CD14-positive monocyte (primary cell): ENCODE results near the gene FOXJ2. TPM values are rescaled to one million over a fixed set of nuclear protein-coding genes. Genes with fewer than 3 reads are reported as not detected.
A peak's percentile ranks its signal among the peaks of the same experiment; 100 is the strongest.

Experiments used
- DNase-seq, 3 donors: peaks; one replicate each; pipeline ENCODE4 v3.0.0-alpha.2; 2011 to 2022
- H2AFZ ChIP-seq: 2 replicates; pipeline ENCODE4 v1.6.0; 2012; ENCODE audit warnings: mild to moderate bottlenecking, low read depth, low read length, inconsistent platforms; ENCODE audit not compliant: insufficient read depth, poor library complexity, severe bottlenecking
- H3K27ac ChIP-seq, 2 donors: 1 replicate in 1 of 2; 2 replicates in 1 of 2; pipeline ENCODE4 v1.5.1; 2012 to 2013; ENCODE audit warnings: low read length in 2 of 2, control low read depth in 1 of 2, inconsistent platforms in 1 of 2, low read depth in 1 of 2, mild to moderate bottlenecking in 1 of 2
- H3K27me3 ChIP-seq, 2 donors: one replicate each; pipeline versions ENCODE4 v1.6.0 to v1.6.1; 2011 to 2013; ENCODE audit warnings: low read length in 2 of 2; ENCODE audit not compliant: control insufficient read depth in 2 of 2, insufficient read depth in 2 of 2
- H3K36me3 ChIP-seq, 2 donors: replicated peaks in 1 of 2; 1 replicate in 1 of 2; 2 replicates in 1 of 2; pipeline versions ENCODE4 v1.5.1 to v1.6.1; 2012 to 2013; ENCODE audit warnings: low read length in 2 of 2, control low read depth in 1 of 2, inconsistent platforms in 1 of 2, mild to moderate bottlenecking in 1 of 2; ENCODE audit not compliant: insufficient read depth in 2 of 2, control insufficient read depth in 1 of 2
- H3K4me1 ChIP-seq, 2 donors: 1 replicate in 1 of 2; 2 replicates in 1 of 2; pipeline versions ENCODE4 v1.5.1 to v1.6.1; 2012 to 2013; ENCODE audit warnings: low read length in 2 of 2, control low read depth in 1 of 2, inconsistent platforms in 1 of 2, mild to moderate bottlenecking in 1 of 2, moderate library complexity in 1 of 2; ENCODE audit not compliant: insufficient read depth in 2 of 2, control insufficient read depth in 1 of 2
- H3K4me2 ChIP-seq: replicated peaks from 2 replicates; pipeline ENCODE3; 2012; ENCODE audit warnings: low read length, moderate library complexity, mild to moderate bottlenecking; ENCODE audit not compliant: poor library complexity, severe bottlenecking; ENCODE audit errors: extremely low read depth
- H3K4me3 ChIP-seq, 3 experiments: fragments of 200-600 bp in 1 of 3; sonication (generic) in 1 of 3; replicated peaks in 1 of 3; 1 replicate in 2 of 3; 2 replicates in 1 of 3; pipeline ENCODE4 v1.5.1; 2011 to 2013; ENCODE audit warnings: low read length in 3 of 3, mild to moderate bottlenecking in 3 of 3, control low read depth in 2 of 3, low read depth in 2 of 3, inconsistent platforms in 1 of 3, moderate library complexity in 1 of 3
- H3K79me2 ChIP-seq: 2 replicates; pipeline ENCODE4 v1.6.0; 2012; ENCODE audit warnings: mild to moderate bottlenecking, control low read depth, inconsistent platforms, low read length, moderate library complexity; ENCODE audit not compliant: insufficient read depth
- H3K9ac ChIP-seq: 2 replicates; pipeline ENCODE4 v1.6.0; 2017; ENCODE audit warnings: low read length, mild to moderate bottlenecking; ENCODE audit not compliant: insufficient read depth, poor library complexity, severe bottlenecking
- H3K9me3 ChIP-seq, 2 donors: replicated peaks in 1 of 2; 1 replicate in 1 of 2; 2 replicates in 1 of 2; pipeline versions ENCODE4 v1.5.1 to v1.6.1; 2012 to 2013; ENCODE audit warnings: low read length in 2 of 2, control low read depth in 1 of 2; ENCODE audit not compliant: control insufficient read depth in 1 of 2, insufficient read depth in 1 of 2
- H4K20me1 ChIP-seq: 2 replicates; pipeline ENCODE4 v1.6.0; 2012; ENCODE audit warnings: mild to moderate bottlenecking, low read length, control low read depth, moderate library complexity; ENCODE audit not compliant: insufficient read depth
- H3K27ac Mint-ChIP-seq, 7 donors: one replicate each; pipeline ENCODE4 v1.8.0; 2020; ENCODE audit warnings: mild to moderate bottlenecking in 7 of 7, mixed read lengths in 7 of 7, moderate library complexity in 6 of 7, inconsistent platforms in 2 of 7
- H3K27me3 Mint-ChIP-seq, 3 donors: one replicate each; pipeline ENCODE4 v1.8.0; 2021 to 2022; ENCODE audit warnings: low read depth in 3 of 3, mild to moderate bottlenecking in 3 of 3, mixed read lengths in 3 of 3, moderate library complexity in 3 of 3, inconsistent platforms in 1 of 3
- H3K36me3 Mint-ChIP-seq, 2 donors: one replicate each; pipeline ENCODE4 v1.8.0; 2020; ENCODE audit warnings: mixed read lengths in 2 of 2, inconsistent platforms in 1 of 2, mild to moderate bottlenecking in 1 of 2
- H3K4me1 Mint-ChIP-seq: one replicate; pipeline ENCODE4 v1.8.0; 2020; ENCODE audit warnings: mild to moderate bottlenecking, mixed read lengths
- H3K4me3 Mint-ChIP-seq, 2 donors: one replicate each; pipeline ENCODE4 v1.8.0; 2020; ENCODE audit warnings: mild to moderate bottlenecking in 2 of 2, mixed read lengths in 2 of 2, moderate library complexity in 1 of 2
- H3K9me3 Mint-ChIP-seq, 7 donors: one replicate each; pipeline ENCODE4 v1.8.0; 2020 to 2022; ENCODE audit warnings: mixed read lengths in 7 of 7, mild to moderate bottlenecking in 6 of 7, moderate library complexity in 6 of 7, inconsistent platforms in 2 of 7
- CTCF ChIP-seq: fragments of 200-600 bp; IDR thresholded peaks from one replicate; pipeline ENCODE4 v1.8.0; 2022; ENCODE audit warnings: antibody characterized with exemption, mild to moderate bottlenecking
- WGBS: methylation state at CpG from one replicate; pipeline ENCODE4 v1.1.5; 2013; ENCODE audit warnings: missing lambda C conversion rate; ENCODE audit not compliant: insufficient coverage; 5-methylcytosine and 5-hydroxymethylcytosine counted together
- intact Hi-C, 2 donors: fragments of 100-400 bp; cut with micrococcal nuclease; formaldehyde crosslinking; loops; one replicate each; pipeline versions ENCODE4 v1.15.0 to v1.15.1; 2023
- polyA plus RNA-seq, 3 donors: library from polyadenylated mRNA; depleted of rRNA in 1 of 3; unstranded in 2 of 3; stranded (reverse) in 1 of 3; fragments of 300-500 nt in 2 of 3; fragments of >200 nt in 1 of 3; fragmentation: Illumina TruSeq in 2 of 3; gene quantifications; 1 replicate in 2 of 3; 2 replicates in 1 of 3; pipeline ENCODE4 v1.2.3, GENCODE V29; 2012 to 2021

The FOXJ2 gene
- polyA plus RNA-seq, 3 donors, result 4.9 to 15.0 (median 7.4) TPM

- no peaks in the 10 kb centered on the region for H3K27me3 Mint-ChIP-seq
- H3K79me2 ChIP-seq, result peaks cover 64% of the 10 kb centered on the region
- H3K4me3 Mint-ChIP-seq, result peak overlapping the region; percentile 88 to 94
- peaks cover 66% of the 10 kb centered on the region for H3K4me1 Mint-ChIP-seq
- intact Hi-C loops, result loop anchor here in 1 of 2 donors (10.0 kb wide), 1 partner anchor 200 kb away; no protein-coding TSS in a partner anchor
- peak overlapping the region in 1 of 3 experiments; percentile 94 for H3K4me3 ChIP-seq
- no peak overlapping the region for H3K9ac ChIP-seq
- no peak for TF ChIP-seq CTCF
- no peak overlapping the region for H2AFZ ChIP-seq
- peak overlapping the region in 3 of 7 donors; percentile 30 to 50 (median 46) for H3K27ac Mint-ChIP-seq
- peaks cover 68 to 70% of the 10 kb centered on the region in 2 donors for H3K4me1 ChIP-seq
- H4K20me1 ChIP-seq, result peaks cover 54% of the 10 kb centered on the region
- H3K36me3 Mint-ChIP-seq, result peaks cover 27 to 29% of the 10 kb centered on the region in 2 donors
- H3K36me3 ChIP-seq, result peaks cover 3 to 8% of the 10 kb centered on the region in 2 donors
- no peaks in the 10 kb centered on the region for H3K27me3 ChIP-seq
- no peaks in the 10 kb centered on the region for H3K9me3 ChIP-seq
- no peaks in the 10 kb centered on the region for H3K9me3 Mint-ChIP-seq
- peak overlapping the region; percentile 96 for H3K4me2 ChIP-seq
- DNase-seq, result no peak
- no peak overlapping the region for H3K27ac ChIP-seq
These were observed 2.3 kb downstream of the FOXJ2 start for GRCh38 chr12:8034802-8035201.

- Histone ChIP-seq H2AFZ (no peak overlapping the region), H3K4me1 (peaks cover 68 to 70% of the 10 kb centered on the region in 2 donors), H3K4me3 (peak overlapping the region in 1 of 3 experiments; percentile 94), H3K27ac (no peak overlapping the region), H3K79me2 (peaks cover 68% of the 10 kb centered on the region), H3K27me3 (no peaks in the 10 kb centered on the region), H3K36me3 (peaks cover 10 to 16% of the 10 kb centered on the region in 2 donors), H3K9ac (no peak overlapping the region), H3K9me3 (no peaks in the 10 kb centered on the region), H3K4me2 (peak overlapping the region; percentile 96), H4K20me1 (peaks cover 57% of the 10 kb centered on the region)
- no peak for TF ChIP-seq CTCF
- intact Hi-C loops, result loop anchor here in 1 of 2 donors (10.0 kb wide), 1 partner anchor 199 kb away; no protein-coding TSS in a partner anchor
- no peak for DNase-seq
- no peaks in the 10 kb centered on the region for H3K9me3 Mint-ChIP-seq
- no peaks in the 10 kb centered on the region for H3K27me3 Mint-ChIP-seq
- peak overlapping the region in 1 of 2 donors; percentile 37 for H3K4me3 Mint-ChIP-seq
- peaks cover 35 to 36% of the 10 kb centered on the region in 2 donors for H3K36me3 Mint-ChIP-seq
- peak overlapping the region in 2 of 7 donors; percentile 60 to 73 for H3K27ac Mint-ChIP-seq
- WGBS, result 100% methylated on average over 1 of the region's 5 CpGs
- peaks cover 66% of the 10 kb centered on the region for H3K4me1 Mint-ChIP-seq
These were observed 3.0 kb downstream of the FOXJ2 start for GRCh38 chr12:8035440-8036010.
